ENCODE results near the gene GPR37L1. TPM values are rescaled to one million over a fixed set of nuclear protein-coding genes. Genes with fewer than 3 reads are reported as not detected.

The GPR37L1 gene
- total and polyA plus RNA-seq, 2 of the 4 experiments (the other 2 are of a cell fraction), result 0.02 TPM; not detected in 1

DNA sequence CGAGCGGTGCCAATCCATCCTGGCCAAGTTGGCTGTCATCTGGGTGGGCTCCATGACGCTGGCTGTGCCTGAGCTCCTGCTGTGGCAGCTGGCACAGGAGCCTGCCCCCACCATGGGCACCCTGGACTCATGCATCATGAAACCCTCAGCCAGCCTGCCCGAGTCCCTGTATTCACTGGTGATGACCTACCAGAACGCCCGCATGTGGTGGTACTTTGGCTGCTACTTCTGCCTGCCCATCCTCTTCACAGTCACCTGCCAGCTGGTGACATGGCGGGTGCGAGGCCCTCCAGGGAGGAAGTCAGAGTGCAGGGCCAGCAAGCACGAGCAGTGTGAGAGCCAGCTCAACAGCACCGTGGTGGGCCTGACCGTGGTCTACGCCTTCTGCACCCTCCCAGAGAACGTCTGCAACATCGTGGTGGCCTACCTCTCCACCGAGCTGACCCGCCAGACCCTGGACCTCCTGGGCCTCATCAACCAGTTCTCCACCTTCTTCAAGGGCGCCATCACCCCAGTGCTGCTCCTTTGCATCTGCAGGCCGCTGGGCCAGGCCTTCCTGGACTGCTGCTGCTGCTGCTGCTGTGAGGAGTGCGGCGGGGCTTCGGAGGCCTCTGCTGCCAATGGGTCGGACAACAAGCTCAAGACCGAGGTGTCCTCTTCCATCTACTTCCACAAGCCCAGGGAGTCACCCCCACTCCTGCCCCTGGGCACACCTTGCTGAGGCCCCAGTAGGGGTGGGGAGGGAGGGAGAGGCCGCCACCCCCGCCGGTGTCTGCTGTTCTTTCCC lies 5.3 kb downstream of the GPR37L1 start:
- H4K91ac ChIP-seq (ENCODE audit: insufficient read depth, low read depth, low read length), result no peak overlapping the region
- H2AK5ac ChIP-seq (ENCODE audit: low read depth, low read length), result no peak overlapping the region
- no peak overlapping the region for H2BK20ac ChIP-seq (ENCODE audit: low read depth, low read length)
- H3K9me1 ChIP-seq (ENCODE audit: insufficient read depth, low read length), result no peaks in the 10 kb centered on the region
- peak overlapping the region; percentile 58 for H2AFZ ChIP-seq (replicated peaks; ENCODE audit: low read length, poor library complexity)
- ATAC-seq (ENCODE audit: low read depth) (no peak), DNase-seq (no peak)
- H2BK5ac ChIP-seq (ENCODE audit: low read depth, low read length, poor library complexity, severe bottlenecking), result no peak overlapping the region
- peaks cover 24% of the 10 kb centered on the region for H3K27me3 ChIP-seq (ENCODE audit: control insufficient read depth, insufficient read depth, low read length)
- no peak overlapping the region for H3K4ac ChIP-seq (ENCODE audit: low read depth, low read length)
- no peak overlapping the region for H3K27ac ChIP-seq (ENCODE audit: insufficient read depth, low read length)
- no peak overlapping the region for H3K9ac ChIP-seq (ENCODE audit: low read depth, low read length)
- H3K14ac ChIP-seq (replicated peaks; ENCODE audit: low read depth, low read length), result no peak overlapping the region
- H2BK120ac ChIP-seq (ENCODE audit: low read depth, low read length), result no peak overlapping the region
- TF ChIP-seq, protein P1, sequence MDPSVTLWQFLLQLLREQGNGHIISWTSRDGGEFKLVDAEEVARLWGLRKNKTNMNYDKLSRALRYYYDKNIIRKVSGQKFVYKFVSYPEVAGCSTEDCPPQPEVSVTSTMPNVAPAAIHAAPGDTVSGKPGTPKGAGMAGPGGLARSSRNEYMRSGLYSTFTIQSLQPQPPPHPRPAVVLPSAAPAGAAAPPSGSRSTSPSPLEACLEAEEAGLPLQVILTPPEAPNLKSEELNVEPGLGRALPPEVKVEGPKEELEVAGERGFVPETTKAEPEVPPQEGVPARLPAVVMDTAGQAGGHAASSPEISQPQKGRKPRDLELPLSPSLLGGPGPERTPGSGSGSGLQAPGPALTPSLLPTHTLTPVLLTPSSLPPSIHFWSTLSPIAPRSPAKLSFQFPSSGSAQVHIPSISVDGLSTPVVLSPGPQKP (IDR thresholded peaks at IDR 0.05; ENCODE audit: borderline replicate concordance, low read depth, low read length), result no peak
- no peak for TF ChIP-seq RFX5 (IDR thresholded peaks at IDR 0.05; ENCODE audit: low read depth, low read length)
- no peak for TF ChIP-seq BHLHE40 (IDR thresholded peaks at IDR 0.05; ENCODE audit: low read depth, low read length)
- TF ChIP-seq RCOR1 (IDR thresholded peaks at IDR 0.05; ENCODE audit: insufficient replicate concordance, low read length), result no peak
- no peak overlapping the region for H3K4me3 ChIP-seq (ENCODE audit: insufficient read depth, low read depth, low read length)
- ChIA-PET CTCF (no interaction called here), POLR2A (ENCODE audit: unreplicated experiment) (no interaction called here)
- 82% methylated on average over 7 of the region's 26 CpGs; no CpG with 5 or more reads in 1 of the 2 experiments for WGBS, 2 experiments (ENCODE audit: extremely low coverage in 2 of 2, insufficient read length in 1 of 2)
- BruUV-seq (replicated peaks), result no TSS peak
- H3K9me3 ChIP-seq (ENCODE audit: control insufficient read depth, insufficient read depth, low read length), result no peaks in the 10 kb centered on the region
- dilution Hi-C loops (cut with HindIII; ENCODE audit: low sequenced_read_pairs, unreplicated experiment), result no loop called here
- no peak overlapping the region for H2AK9ac ChIP-seq (replicated peaks; ENCODE audit: low read depth, low read length, poor library complexity)
- no peak overlapping the region for H4K5ac ChIP-seq (ENCODE audit: low read depth, low read length)
- intact Hi-C loops (cut with micrococcal nuclease), result no loop called here
- no peak overlapping the region for H2BK15ac ChIP-seq (ENCODE audit: low read depth, low read length)
- no peak overlapping the region for H3K18ac ChIP-seq (ENCODE audit: low read depth, low read length)
- H3K36me3 ChIP-seq (ENCODE audit: control insufficient read depth, insufficient read depth, low read length), result peaks cover 11% of the 10 kb centered on the region; the same call in 1 of the 2 replicates
- H4K20me1 ChIP-seq (ENCODE audit: insufficient read depth, low read length), result peaks cover 9% of the 10 kb centered on the region; the same call in 1 of the 2 replicates
- H3K4me2 ChIP-seq (ENCODE audit: low read depth, low read length), result no peak overlapping the region
- H3K4me1 ChIP-seq (ENCODE audit: control insufficient read depth, insufficient read depth, low read length), result 0 out of 2 replicates have a peak, but pooled peaks cover 1% of the 10 kb centered on the region
- in situ Hi-C loops (cut with MboI; ENCODE audit: low sequenced_read_pairs), result loop anchor here (10.0 to 25.0 kb wide), 2 partner anchors 233 to 591 kb away; partner anchors contain the start of gene NAV1
- H3K23ac ChIP-seq (ENCODE audit: low read depth, low read length), result no peak overlapping the region
- no peak overlapping the region for H3K56ac ChIP-seq (ENCODE audit: extremely low read depth, insufficient read depth, low read length)
- H4K8ac ChIP-seq (ENCODE audit: low read depth in 2 of 2, low read length in 2 of 2), result no peak overlapping the region
- H3K79me1 ChIP-seq (ENCODE audit: low read depth in 1 of 2, low read length in 2 of 2), result no peaks in the 10 kb centered on the region; a peak in 1 of 4 replicates

Data from IMR-90 (cell line).